ENCODE measurements around the gene NRP1.

NRP1 gene

GRCh38 chr10:33263453-33263852 lies 71.0 kb downstream of the NRP1 start:
- Histone ChIP-seq H3K4me1 (no peaks in the 10 kb centered on the region), H3K27me3 (no peaks in the 10 kb centered on the region), H3K36me3 (peaks cover 15 to 19% (median 16%) of the 10 kb centered on the region in 3 donors), H3K27ac (no peak overlapping the region), H3K4me3 (no peak overlapping the region), H3K9me3 (no peaks in the 10 kb centered on the region)
- intact Hi-C loops (cut with DNase I; ENCODE audit: low total_unique reads), result no loop called here
- DNase-seq, result no peak
- TF ChIP-seq CTCF (IDR thresholded peaks at IDR 0.05), result no peak

GRCh38 chr10:33262871-33263270 lies 71.6 kb downstream of the NRP1 start:
- intact Hi-C loops (cut with DNase I; ENCODE audit: low total_unique reads), result no loop called here
- Histone ChIP-seq H3K27ac (no peak overlapping the region), H3K36me3 (peaks cover 11 to 24% (median 17%) of the 10 kb centered on the region in 3 donors), H3K4me1 (no peaks in the 10 kb centered on the region), H3K9me3 (no peaks in the 10 kb centered on the region), H3K4me3 (no peak overlapping the region), H3K27me3 (no peaks in the 10 kb centered on the region)
- TF ChIP-seq CTCF (IDR thresholded peaks at IDR 0.05), result no peak
- DNase-seq, result no peak

DNA sequence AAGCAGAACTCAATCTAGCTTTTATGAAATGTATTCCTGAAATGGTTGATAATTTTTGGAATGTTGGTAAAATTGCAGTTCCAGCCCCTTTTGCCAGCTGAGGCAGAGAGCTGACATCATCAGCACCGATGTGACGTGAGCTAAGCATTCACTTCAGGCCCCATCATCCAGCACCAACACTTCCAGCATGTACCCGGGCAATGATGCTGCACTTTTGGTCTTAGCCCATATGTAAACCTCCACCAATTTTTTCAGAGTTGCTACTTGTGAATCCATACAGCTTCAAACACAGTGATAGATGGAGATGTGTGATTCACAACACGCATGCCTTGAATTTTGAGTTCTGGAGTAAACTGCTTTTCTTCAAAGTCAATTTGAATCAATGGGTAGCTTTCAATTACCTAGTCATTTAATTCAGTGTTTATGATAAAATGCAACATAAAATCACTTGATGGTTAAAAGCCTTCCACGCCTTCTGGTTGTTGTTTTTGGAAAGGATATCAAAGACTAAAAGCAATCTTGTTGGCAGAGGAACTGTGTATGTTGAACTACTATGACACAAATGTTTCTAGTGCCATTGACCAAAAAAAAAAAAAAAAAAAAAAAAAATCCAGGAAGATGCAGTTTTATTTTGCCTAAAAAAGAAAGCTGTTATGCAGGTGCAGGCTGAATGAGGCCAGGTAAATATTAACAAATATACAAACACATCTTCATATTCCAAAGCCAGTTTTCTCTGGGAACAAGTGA lies 73.9 kb downstream of the NRP1 start:
- H3K4me1 ChIP-seq, result no peaks in the 10 kb centered on the region
- no peaks in the 10 kb centered on the region for H3K27me3 ChIP-seq
- H3K27ac ChIP-seq, result no peak overlapping the region
- H3K9me3 ChIP-seq, result no peaks in the 10 kb centered on the region
- intact Hi-C loops (cut with DNase I; ENCODE audit: low total_unique reads), result no loop called here
- peaks cover 11 to 36% (median 19%) of the 10 kb centered on the region in 3 donors for H3K36me3 ChIP-seq
- no peak overlapping the region for H3K4me3 ChIP-seq
- TF ChIP-seq CTCF (IDR thresholded peaks at IDR 0.05), result no peak
- DNase-seq, result no peak

- H3K36me3 ChIP-seq, result peaks cover 17 to 39% (median 22%) of the 10 kb centered on the region in 3 donors
- DNase-seq, result no peak
- H3K27ac ChIP-seq, result no peak overlapping the region
- intact Hi-C loops (cut with DNase I; ENCODE audit: low total_unique reads), result no loop called here
- H3K9me3 ChIP-seq, result no peaks in the 10 kb centered on the region
- no peaks in the 10 kb centered on the region for H3K4me1 ChIP-seq
- H3K4me3 ChIP-seq, result no peak overlapping the region
- TF ChIP-seq CTCF (IDR thresholded peaks at IDR 0.05), result no peak
- H3K27me3 ChIP-seq, result no peaks in the 10 kb centered on the region
Measured at GRCh38 chr10:33258967-33259366, 75.5 kb downstream of the NRP1 start.

DNA sequence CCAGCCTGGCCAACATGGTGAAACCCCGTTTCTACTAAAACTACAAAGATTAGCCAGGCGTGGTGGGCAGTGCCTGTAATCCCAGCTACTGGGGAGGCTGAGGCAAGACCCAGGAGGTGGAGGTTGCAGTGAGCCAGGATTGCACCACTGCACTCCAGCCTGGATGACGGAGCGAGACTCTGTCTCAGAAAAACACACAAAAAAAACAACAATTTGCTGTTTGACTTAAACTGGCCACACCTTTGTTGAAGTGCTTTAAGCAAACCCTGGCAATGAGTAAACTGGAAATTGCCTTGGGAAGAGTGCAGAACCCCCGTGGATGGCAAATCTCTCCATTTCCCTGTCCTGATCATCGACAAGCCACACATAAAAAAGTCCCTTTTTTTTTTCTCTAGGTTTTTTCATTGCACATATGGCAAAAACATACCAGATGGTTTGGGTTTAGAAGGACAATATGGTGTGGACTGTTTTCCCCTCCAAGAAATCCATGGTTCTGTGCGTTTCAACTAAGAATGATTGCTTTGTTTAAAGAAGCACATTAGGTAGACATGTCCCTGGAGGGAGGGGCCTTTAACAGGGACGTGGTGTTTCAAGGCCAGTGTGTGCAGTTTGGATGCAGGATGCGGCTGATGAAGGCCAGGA lies 76.9 kb downstream of the NRP1 start:
- Histone ChIP-seq H3K4me1 (no peaks in the 10 kb centered on the region), H3K27ac (no peak overlapping the region), H3K9me3 (no peaks in the 10 kb centered on the region), H3K4me3 (no peak overlapping the region), H3K36me3 (peaks cover 17 to 35% (median 28%) of the 10 kb centered on the region in 3 donors), H3K27me3 (no peaks in the 10 kb centered on the region)
- no peak for TF ChIP-seq CTCF (IDR thresholded peaks at IDR 0.05)
- DNase-seq, result no peak
- intact Hi-C loops (cut with DNase I; ENCODE audit: low total_unique reads), result no loop called here
